Tibial artery (tissue), 4 donors: ENCODE measurements around the gene ELN.

Experiments
- DNase-seq, 2 donors: peaks; one replicate each; pipeline ENCODE4 v3.0.0-alpha.2; 2019
- H3K27ac ChIP-seq, 2 donors: fragments of 200-600 bp; sonication (generic) in 1 of 2; 1 replicate in 1 of 2; 2 replicates in 1 of 2; pipeline ENCODE4 v1.5.1; 2018 to 2019; ENCODE audit warnings: mild to moderate bottlenecking in 1 of 2
- H3K27me3 ChIP-seq, 2 donors: fragments of 200-600 bp; sonication (generic) in 1 of 2; one replicate each; pipeline versions ENCODE4 v1.5.1 to v1.6.0; 2016 to 2019
- H3K36me3 ChIP-seq, 3 donors: fragments of 200-600 bp; sonication (generic) in 2 of 3; one replicate each; pipeline ENCODE4 v1.5.1; 2016 to 2019; ENCODE audit warnings: mild to moderate bottlenecking in 2 of 3
- H3K4me1 ChIP-seq, 4 donors: fragments of 200-600 bp; sonication (generic) in 2 of 4; 1 replicate in 3 of 4; 2 replicates in 1 of 4; pipeline ENCODE4 v1.5.1; 2016 to 2019
- H3K4me3 ChIP-seq, 2 donors: fragments of 200-600 bp; sonication (generic) in 1 of 2; 1 replicate in 1 of 2; 2 replicates in 1 of 2; pipeline ENCODE4 v1.5.1; 2018 to 2019; ENCODE audit warnings: mild to moderate bottlenecking in 2 of 2
- H3K9me3 ChIP-seq, 3 donors: fragments of 200-600 bp; sonication (generic) in 1 of 3; one replicate each; pipeline ENCODE4 v1.5.1; 2016 to 2019
- CTCF ChIP-seq, 2 experiments: fragments of 200-600 bp in 1 of 2; fragments of 450-650 bp in 1 of 2; IDR thresholded peaks; one replicate each; pipeline ENCODE4 v1.5.1; 2017 to 2019; ENCODE audit warnings: antibody characterized with exemption in 2 of 2, mild to moderate bottlenecking in 1 of 2, moderate library complexity in 1 of 2
- intact Hi-C: fragments of 100-400 bp; cut with DNase I; formaldehyde crosslinking; loops from one replicate; pipeline ENCODE4 v1.15.0; 2023; ENCODE audit warnings: low total_unique reads

ELN gene

GRCh38 chr7:73983437-73984164 lies 44.4 kb upstream of the ELN start:
- intact Hi-C loops, result no loop called here
- Histone ChIP-seq H3K36me3 (no peaks in the 10 kb centered on the region), H3K27ac (no peak overlapping the region), H3K9me3 (no peaks in the 10 kb centered on the region), H3K4me3 (no peak overlapping the region), H3K4me1 (peaks cover 0 to 27% (median 16%) of the 10 kb centered on the region in 4 donors), H3K27me3 (no peaks in the 10 kb centered on the region)
- DNase-seq, result peak in 1 of 2 donors; percentile 64
- no peak for TF ChIP-seq CTCF (IDR thresholded peaks at IDR 0.05)

GRCh38 chr7:73984481-73985205 lies 43.3 kb upstream of the ELN start:
- no peak for TF ChIP-seq CTCF (IDR thresholded peaks at IDR 0.05)
- H3K27me3 ChIP-seq, result no peaks in the 10 kb centered on the region
- H3K27ac ChIP-seq, result peak overlapping the region in 1 of 2 donors; percentile 54
- intact Hi-C loops, result no loop called here
- H3K4me3 ChIP-seq, result no peak overlapping the region
- no peaks in the 10 kb centered on the region for H3K9me3 ChIP-seq
- H3K36me3 ChIP-seq, result no peaks in the 10 kb centered on the region
- DNase-seq, result no peak
- H3K4me1 ChIP-seq, result peaks cover 0 to 17% (median 11%) of the 10 kb centered on the region in 4 donors

GRCh38 chr7:73985737-73986141 lies 42.2 kb upstream of the ELN start:
- no peak for TF ChIP-seq CTCF (IDR thresholded peaks at IDR 0.05)
- H3K4me3 ChIP-seq, result no peak overlapping the region
- intact Hi-C loops, result no loop called here
- peak overlapping the region; percentile 50 to 54 for H3K27ac ChIP-seq
- no peaks in the 10 kb centered on the region for H3K9me3 ChIP-seq
- DNase-seq, result no peak
- H3K36me3 ChIP-seq, result no peaks in the 10 kb centered on the region
- H3K4me1 ChIP-seq, result peaks cover 0 to 17% (median 10%) of the 10 kb centered on the region in 4 donors
- H3K27me3 ChIP-seq, result no peaks in the 10 kb centered on the region

GRCh38 chr7:73986158-73986631 lies 41.8 kb upstream of the ELN start:
- Histone ChIP-seq H3K9me3 (no peaks in the 10 kb centered on the region), H3K27ac (peak overlapping the region; percentile 50 to 54), H3K4me3 (no peak overlapping the region), H3K27me3 (no peaks in the 10 kb centered on the region), H3K36me3 (no peaks in the 10 kb centered on the region), H3K4me1 (peaks cover 0 to 20% (median 10%) of the 10 kb centered on the region in 4 donors)
- TF ChIP-seq CTCF (IDR thresholded peaks at IDR 0.05), result no peak
- peak; percentile 59 to 82 for DNase-seq
- intact Hi-C loops, result no loop called here

GRCh38 chr7:73987298-73987697 lies 40.7 kb upstream of the ELN start:
- no peak for DNase-seq
- intact Hi-C loops, result no loop called here
- no peak for TF ChIP-seq CTCF (IDR thresholded peaks at IDR 0.05)

More at GRCh38 chr7:73987298-73987697, 40.7 kb upstream of the ELN start:
- peaks cover 2 to 30% (median 18%) of the 10 kb centered on the region in 4 donors for H3K4me1 ChIP-seq
- peak overlapping the region; percentile 28 to 86 for H3K27ac ChIP-seq
- H3K9me3 ChIP-seq, result no peaks in the 10 kb centered on the region
- H3K27me3 ChIP-seq, result no peaks in the 10 kb centered on the region
- H3K36me3 ChIP-seq, result no peaks in the 10 kb centered on the region
- no peak overlapping the region for H3K4me3 ChIP-seq
